Naive thymus-derived CD8-positive, alpha-beta T cell (primary cell): ENCODE results near the gene MLH3. TPM values are rescaled to one million over a fixed set of nuclear protein-coding genes. Genes with fewer than 3 reads are reported as not detected.
"Not testable (repeated sequence)": the region's sequence is repeated elsewhere in the genome, so short reads cannot be mapped to it uniquely, and the experiment has no call there.

ENCODE experiments used
- ATAC-seq, 2 donors: fragments of 150-1000 bp; cut with Tn5 transposase in 1 of 2; sonication (Bioruptor Pico), chemical (Tn5 transposase) in 1 of 2; 1 replicate in 1 of 2; 2 replicates in 1 of 2; pipeline ENCODE4 v1.10.0; 2021; ENCODE audit warnings: mild to moderate bottlenecking in 2 of 2, moderate library complexity in 2 of 2
- POLR2A ChIA-PET: fragments of 350-600 bp; sonication (Branson Sonifier 250); formaldehyde crosslinking; loops from one replicate; lab custom pipeline; 2021; ENCODE audit warnings: antibody characterized with exemption; lab: Charles Lee
- DNase-seq, 10 donors: peaks; one replicate each; pipeline versions ENCODE4 v3.0.0 to v3.0.0-alpha.2; 2020 to 2022
- H3K27ac Mint-ChIP-seq, 10 donors: one replicate each; pipeline ENCODE4 v1.8.0; 2020 to 2022; ENCODE audit warnings: mild to moderate bottlenecking in 10 of 10, mixed read lengths in 10 of 10, moderate library complexity in 4 of 10, inconsistent platforms in 1 of 10
- H3K27me3 Mint-ChIP-seq, 5 donors: one replicate each; pipeline ENCODE4 v1.8.0; 2021 to 2022; ENCODE audit warnings: mixed read lengths in 5 of 5
- H3K36me3 Mint-ChIP-seq, 3 donors: one replicate each; pipeline ENCODE4 v1.8.0; 2020 to 2022; ENCODE audit warnings: mixed read lengths in 3 of 3, mild to moderate bottlenecking in 2 of 3, inconsistent platforms in 1 of 3
- H3K4me1 Mint-ChIP-seq, 4 donors: one replicate each; pipeline ENCODE4 v1.8.0; 2021 to 2022; ENCODE audit warnings: mixed read lengths in 4 of 4
- H3K4me3 Mint-ChIP-seq, 10 donors: one replicate each; pipeline ENCODE4 v1.8.0; 2020 to 2022; ENCODE audit warnings: mild to moderate bottlenecking in 10 of 10, mixed read lengths in 10 of 10, moderate library complexity in 6 of 10, inconsistent platforms in 1 of 10
- H3K9me3 Mint-ChIP-seq, 9 donors: one replicate each; pipeline ENCODE4 v1.8.0; 2020 to 2022; ENCODE audit warnings: mixed read lengths in 9 of 9, mild to moderate bottlenecking in 3 of 9, inconsistent platforms in 1 of 9, moderate library complexity in 1 of 9
- polyA plus RNA-seq, 3 donors: library from polyadenylated mRNA; unstranded; fragments of 300-500 nt; fragmentation: Illumina TruSeq; gene quantifications; one replicate each; pipeline ENCODE4 v1.2.3, GENCODE V29; 2021
- total RNA-seq, 8 experiments: library from RNA in 2 of 8; stranded (reverse) in 2 of 8; gene quantifications; one replicate each; pipeline ENCODE4 v1.2.3 and lab custom pipeline; 2021 to 2026

MLH3 gene
- total and polyA plus RNA-seq, 5 experiments from 2014 or later: 9.3 to 31.2 (median 11.9) TPM

- no peaks in the 10 kb centered on the region for H3K27me3 Mint-ChIP-seq
- H3K36me3 Mint-ChIP-seq: peaks cover 0 to 69% (median 30%) of the 10 kb centered on the region in 3 donors
- no peak for DNase-seq
- H3K4me3 Mint-ChIP-seq: no peak overlapping the region
- ATAC-seq: no peak
- POLR2A ChIA-PET: interaction anchor here (0.9 kb wide), 1 partner anchor 141 kb away, joined by 3 read pairs; no protein-coding TSS in a partner anchor
- peak overlapping the region in 4 of 10 donors; percentile 8 to 80 (median 56) for H3K27ac Mint-ChIP-seq
- H3K4me1 Mint-ChIP-seq: no peaks in the 10 kb centered on the region
- no peaks in the 10 kb centered on the region for H3K9me3 Mint-ChIP-seq
Observed at GRCh38 chr14:75083271-75083670, 32.0 kb upstream of the MLH3 start.

- H3K27ac Mint-ChIP-seq: peak overlapping the region in 2 of 10 donors; percentile 34 to 63
- no peaks in the 10 kb centered on the region for H3K4me1 Mint-ChIP-seq
- no peaks in the 10 kb centered on the region for H3K27me3 Mint-ChIP-seq
- ATAC-seq (no peak), DNase-seq (no peak)
- POLR2A ChIA-PET: no interaction called here
- no peaks in the 10 kb centered on the region for H3K9me3 Mint-ChIP-seq
- H3K36me3 Mint-ChIP-seq: peaks cover 0 to 54% (median 20%) of the 10 kb centered on the region in 3 donors
- H3K4me3 Mint-ChIP-seq: no peak overlapping the region
Observed at GRCh38 chr14:75081660-75082229, 30.5 kb upstream of the MLH3 start.

GRCh38 chr14:75079521-75079920, 28.3 kb upstream of the MLH3 start:
- no peaks in the 10 kb centered on the region for H3K27me3 Mint-ChIP-seq
- H3K4me3 Mint-ChIP-seq: no peak overlapping the region
- no peak overlapping the region for H3K27ac Mint-ChIP-seq
- peaks cover 0 to 32% (median 10%) of the 10 kb centered on the region in 3 donors for H3K36me3 Mint-ChIP-seq
- no peaks in the 10 kb centered on the region for H3K4me1 Mint-ChIP-seq
- no peaks in the 10 kb centered on the region for H3K9me3 Mint-ChIP-seq
- DNase-seq (no peak), ATAC-seq (no peak)
- POLR2A ChIA-PET: interaction anchor here (1.1 kb wide), 1 partner anchor 156 kb away, joined by 3 read pairs; the partner anchor contains the start of gene RPS6KL1

GRCh38 chr14:75077794-75078193, 26.5 kb upstream of the MLH3 start:
- no peaks in the 10 kb centered on the region for H3K9me3 Mint-ChIP-seq
- no peaks in the 10 kb centered on the region for H3K4me1 Mint-ChIP-seq
- H3K27ac Mint-ChIP-seq: peak overlapping the region in 2 of 10 donors; percentile 31 to 33
- no peaks in the 10 kb centered on the region for H3K27me3 Mint-ChIP-seq
- peaks cover 0 to 14% (median 8%) of the 10 kb centered on the region in 3 donors for H3K36me3 Mint-ChIP-seq
- DNase-seq: no peak
- no peak overlapping the region for H3K4me3 Mint-ChIP-seq
- ATAC-seq: no peak
- POLR2A ChIA-PET: no interaction called here

GRCh38 chr14:75070383-75070782, 19.1 kb upstream of the MLH3 start:
- H3K27ac Mint-ChIP-seq: peak overlapping the region in 1 of 10 donors; percentile 63
- no peak for ATAC-seq
- H3K9me3 Mint-ChIP-seq: no peaks in the 10 kb centered on the region
- peak overlapping the region in 7 of 10 donors; percentile 39 to 64 (median 54) for H3K4me3 Mint-ChIP-seq
- peaks cover 0 to 6% (median 3%) of the 10 kb centered on the region in 4 donors for H3K4me1 Mint-ChIP-seq
- no peak for DNase-seq
- no peaks in the 10 kb centered on the region for H3K36me3 Mint-ChIP-seq
- POLR2A ChIA-PET: no interaction called here
- no peaks in the 10 kb centered on the region for H3K27me3 Mint-ChIP-seq

- no peaks in the 10 kb centered on the region for H3K36me3 Mint-ChIP-seq
- peak overlapping the region in 6 of 10 donors; percentile 4 to 73 (median 54) for H3K27ac Mint-ChIP-seq
- ATAC-seq (no peak), DNase-seq (peak in 1 of 10 donors; percentile 63)
- no peaks in the 10 kb centered on the region for H3K9me3 Mint-ChIP-seq
- H3K27me3 Mint-ChIP-seq: no peaks in the 10 kb centered on the region
- POLR2A ChIA-PET: interaction anchor here (0.8 kb wide), 1 partner anchor 67 kb away, joined by 3 read pairs; the partner anchor contains the start of gene EIF2B2
- peaks cover under 1 to 6% (median 4%) of the 10 kb centered on the region in 4 donors for H3K4me1 Mint-ChIP-seq
- H3K4me3 Mint-ChIP-seq: peak overlapping the region in 5 of 10 donors; percentile 15 to 72 (median 61)
Observed at GRCh38 chr14:75069811-75070145, 18.5 kb upstream of the MLH3 start.

- Mint-ChIP-seq H3K4me3 (peak within 1 kb of the TSS in 7 of 10 donors; percentile 43 to 72 (median 60)), H3K9me3 (no peaks in the 10 kb centered on the region), H3K4me1 (peaks cover 2 to 8% (median 5%) of the 10 kb centered on the region in 4 donors), H3K27me3 (no peaks in the 10 kb centered on the region), H3K36me3 (no peaks in the 10 kb centered on the region), H3K27ac (peak within 1 kb of the TSS in 8 of 10 donors; percentile 4 to 73 (median 65))
- DNase-seq (peak in 9 of 10 donors; percentile 6 to 63 (median 33)), ATAC-seq (peak; percentile 84 to 89)
- POLR2A ChIA-PET: interaction anchor here (0.8 kb wide), 1 partner anchor 66 kb away, joined by 3 read pairs; the partner anchor contains the start of gene EIF2B2
Observed at GRCh38 chr14:75069121-75069810, 18.0 kb upstream of the MLH3 start, which contains the start of gene ZC2HC1C. ZC2HC1C (plus strand) TSS chr14:75069641; CDS start chr14:75070574, 933 bp downstream.

GRCh38 chr14:75068294-75069120, 17.2 kb upstream of the MLH3 start:
- no peak overlapping the region for H3K4me3 Mint-ChIP-seq
- DNase-seq (peak in 1 of 10 donors; percentile 6), ATAC-seq (no peak)
- H3K4me1 Mint-ChIP-seq: peaks cover 6 to 16% (median 11%) of the 10 kb centered on the region in 4 donors
- H3K36me3 Mint-ChIP-seq: no peaks in the 10 kb centered on the region
- peak overlapping the region in 2 of 10 donors; percentile 58 to 71 for H3K27ac Mint-ChIP-seq
- no peaks in the 10 kb centered on the region for H3K9me3 Mint-ChIP-seq
- H3K27me3 Mint-ChIP-seq: no peaks in the 10 kb centered on the region
- POLR2A ChIA-PET: interaction anchor here (0.8 to 1.3 kb wide), 2 partner anchors 10 to 65 kb away, joined by 3 to 4 read pairs; partner anchors contain the start of gene EIF2B2

- peaks cover 10 to 23% (median 19%) of the 10 kb centered on the region in 4 donors for H3K4me1 Mint-ChIP-seq
- not testable (repeated sequence) for H3K27ac Mint-ChIP-seq, ATAC-seq, H3K36me3 Mint-ChIP-seq, H3K27me3 Mint-ChIP-seq, H3K9me3 Mint-ChIP-seq, H3K4me3 Mint-ChIP-seq, DNase-seq
- POLR2A ChIA-PET: interaction anchor here (1.3 kb wide), 1 partner anchor 9 kb away, joined by 4 read pairs; no protein-coding TSS in a partner anchor
Observed at GRCh38 chr14:75067765-75068164, 16.5 kb upstream of the MLH3 start.

- Mint-ChIP-seq H3K4me1 (peaks cover 10 to 26% (median 22%) of the 10 kb centered on the region in 4 donors), H3K27ac (no peak overlapping the region), H3K4me3 (no peak overlapping the region), H3K36me3 (no peaks in the 10 kb centered on the region), H3K27me3 (no peaks in the 10 kb centered on the region), H3K9me3 (no peaks in the 10 kb centered on the region)
- ATAC-seq: no peak
- POLR2A ChIA-PET: interaction anchor here (0.6 to 1.3 kb wide), 2 partner anchors 9 to 209 kb away, joined by 3 to 4 read pairs; no protein-coding TSS in a partner anchor
- no peak for DNase-seq
Observed at GRCh38 chr14:75067212-75067611, 15.9 kb upstream of the MLH3 start.

GRCh38 chr14:75066691-75067090, 15.4 kb upstream of the MLH3 start:
- Mint-ChIP-seq H3K4me1 (peaks cover 10 to 26% (median 22%) of the 10 kb centered on the region in 4 donors), H3K36me3 (no peaks in the 10 kb centered on the region)

GRCh38 chr14:75064205-75064567, 12.9 kb upstream of the MLH3 start:
- Mint-ChIP-seq H3K4me1 (peaks cover 10 to 26% (median 23%) of the 10 kb centered on the region in 4 donors), H3K27ac (peak overlapping the region; percentile 92 to 98 (median 96)), H3K36me3 (peaks cover 0 to 3% (median 2%) of the 10 kb centered on the region in 3 donors), H3K4me3 (peak overlapping the region; percentile 95 to 100 (median 99)), H3K9me3 (no peaks in the 10 kb centered on the region), H3K27me3 (no peaks in the 10 kb centered on the region)
- ATAC-seq (peak in 1 of 2 donors; percentile 26), DNase-seq (no peak)
- POLR2A ChIA-PET: interaction anchor here (1.9 kb wide), 1 partner anchor 15 kb away, joined by 8 read pairs; no protein-coding TSS in a partner anchor

More at GRCh38 chr14:75066691-75067090, 15.4 kb upstream of the MLH3 start:
- Mint-ChIP-seq H3K9me3 (no peaks in the 10 kb centered on the region), H3K27ac (no peak overlapping the region), H3K27me3 (no peaks in the 10 kb centered on the region), H3K4me3 (no peak overlapping the region)
- ATAC-seq (no peak), DNase-seq (no peak)
- POLR2A ChIA-PET: interaction anchor here (0.6 to 1.3 kb wide), 2 partner anchors 8 to 209 kb away, joined by 3 to 4 read pairs; no protein-coding TSS in a partner anchor
